GM12874 (cell line): ENCODE results near the gene SYDE2.

Experiments
- TF ChIP-seq, protein P1 (sequence below): IDR thresholded peaks from 2 replicates; pipeline ENCODE4 v1.5.1; 2011; ENCODE audit warnings: low read depth, mild to moderate bottlenecking, control low read depth, low read length, moderate library complexity; ENCODE audit not compliant: insufficient read depth

The SYDE2 gene, protein sequence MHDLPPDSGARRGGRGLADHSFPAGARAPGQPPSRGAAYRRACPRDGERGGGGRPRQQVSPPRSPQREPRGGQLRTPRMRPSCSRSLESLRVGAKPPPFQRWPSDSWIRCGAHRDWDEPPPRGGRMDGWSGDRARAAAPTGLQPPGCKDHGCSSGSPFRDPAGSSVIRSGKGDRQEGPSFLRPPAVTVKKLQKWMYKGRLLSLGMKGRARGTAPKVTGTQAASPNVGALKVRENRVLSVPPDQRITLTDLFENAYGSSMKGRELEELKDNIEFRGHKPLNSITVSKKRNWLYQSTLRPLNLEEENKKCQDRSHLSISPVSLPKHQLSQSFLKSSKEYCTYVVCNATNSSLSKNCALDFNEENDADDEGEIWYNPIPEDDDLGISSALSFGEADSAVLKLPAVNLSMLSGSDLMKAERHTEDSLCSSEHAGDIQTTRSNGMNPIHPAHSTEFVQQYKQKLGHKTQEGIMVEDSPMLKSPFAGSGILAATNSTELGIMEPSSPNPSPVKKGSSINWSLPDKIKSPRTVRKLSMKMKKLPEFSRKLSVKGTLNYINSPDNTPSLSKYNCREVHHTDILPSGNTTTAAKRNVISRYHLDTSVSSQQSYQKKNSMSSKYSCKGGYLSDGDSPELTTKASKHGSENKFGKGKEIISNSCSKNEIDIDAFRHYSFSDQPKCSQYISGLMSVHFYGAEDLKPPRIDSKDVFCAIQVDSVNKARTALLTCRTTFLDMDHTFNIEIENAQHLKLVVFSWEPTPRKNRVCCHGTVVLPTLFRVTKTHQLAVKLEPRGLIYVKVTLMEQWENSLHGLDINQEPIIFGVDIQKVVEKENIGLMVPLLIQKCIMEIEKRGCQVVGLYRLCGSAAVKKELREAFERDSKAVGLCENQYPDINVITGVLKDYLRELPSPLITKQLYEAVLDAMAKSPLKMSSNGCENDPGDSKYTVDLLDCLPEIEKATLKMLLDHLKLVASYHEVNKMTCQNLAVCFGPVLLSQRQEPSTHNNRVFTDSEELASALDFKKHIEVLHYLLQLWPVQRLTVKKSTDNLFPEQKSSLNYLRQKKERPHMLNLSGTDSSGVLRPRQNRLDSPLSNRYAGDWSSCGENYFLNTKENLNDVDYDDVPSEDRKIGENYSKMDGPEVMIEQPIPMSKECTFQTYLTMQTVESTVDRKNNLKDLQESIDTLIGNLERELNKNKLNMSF

DNA sequence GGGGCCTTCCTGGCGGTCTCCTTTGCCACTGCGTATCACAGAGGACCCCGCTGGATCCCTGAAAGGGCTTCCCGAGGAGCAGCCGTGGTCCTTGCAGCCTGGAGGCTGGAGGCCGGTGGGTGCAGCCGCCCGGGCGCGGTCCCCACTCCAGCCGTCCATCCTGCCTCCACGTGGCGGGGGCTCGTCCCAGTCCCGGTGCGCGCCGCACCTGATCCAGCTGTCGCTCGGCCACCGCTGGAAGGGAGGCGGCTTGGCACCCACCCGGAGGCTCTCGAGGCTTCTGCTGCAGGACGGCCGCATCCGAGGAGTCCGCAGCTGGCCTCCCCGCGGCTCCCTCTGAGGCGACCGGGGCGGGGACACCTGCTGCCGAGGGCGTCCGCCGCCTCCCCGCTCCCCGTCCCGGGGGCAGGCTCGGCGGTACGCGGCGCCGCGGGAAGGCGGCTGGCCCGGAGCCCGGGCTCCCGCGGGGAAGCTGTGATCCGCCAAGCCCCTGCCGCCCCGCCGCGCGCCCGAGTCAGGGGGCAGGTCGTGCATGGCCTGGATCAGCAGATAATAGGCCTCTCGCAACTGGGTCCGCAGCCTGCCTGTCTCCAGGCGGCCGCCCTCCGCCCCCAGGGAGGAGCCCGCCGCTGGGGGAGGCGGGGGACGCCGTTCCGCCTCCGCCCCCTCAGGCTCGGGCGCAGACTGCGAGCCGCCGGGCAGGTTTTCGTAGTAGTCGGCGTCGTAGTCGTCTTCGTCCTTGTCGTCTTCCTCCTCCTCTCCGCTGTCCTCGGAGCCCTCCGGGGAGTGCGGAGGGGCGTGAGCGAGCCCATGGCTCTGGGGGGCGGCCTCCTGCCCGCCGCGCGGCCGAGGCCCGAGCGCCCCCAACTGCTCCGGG, at the start of gene SYDE2:
Gene SYDE2, minus strand, starts transcription at position 554 of the 877 bp plus-strand sequence. Its CDS starts 20 bp downstream, at position 534.
- TF ChIP-seq, protein P1, sequence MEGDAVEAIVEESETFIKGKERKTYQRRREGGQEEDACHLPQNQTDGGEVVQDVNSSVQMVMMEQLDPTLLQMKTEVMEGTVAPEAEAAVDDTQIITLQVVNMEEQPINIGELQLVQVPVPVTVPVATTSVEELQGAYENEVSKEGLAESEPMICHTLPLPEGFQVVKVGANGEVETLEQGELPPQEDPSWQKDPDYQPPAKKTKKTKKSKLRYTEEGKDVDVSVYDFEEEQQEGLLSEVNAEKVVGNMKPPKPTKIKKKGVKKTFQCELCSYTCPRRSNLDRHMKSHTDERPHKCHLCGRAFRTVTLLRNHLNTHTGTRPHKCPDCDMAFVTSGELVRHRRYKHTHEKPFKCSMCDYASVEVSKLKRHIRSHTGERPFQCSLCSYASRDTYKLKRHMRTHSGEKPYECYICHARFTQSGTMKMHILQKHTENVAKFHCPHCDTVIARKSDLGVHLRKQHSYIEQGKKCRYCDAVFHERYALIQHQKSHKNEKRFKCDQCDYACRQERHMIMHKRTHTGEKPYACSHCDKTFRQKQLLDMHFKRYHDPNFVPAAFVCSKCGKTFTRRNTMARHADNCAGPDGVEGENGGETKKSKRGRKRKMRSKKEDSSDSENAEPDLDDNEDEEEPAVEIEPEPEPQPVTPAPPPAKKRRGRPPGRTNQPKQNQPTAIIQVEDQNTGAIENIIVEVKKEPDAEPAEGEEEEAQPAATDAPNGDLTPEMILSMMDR, result no peak

GRCh38 chr1:85245891-85246290, 45.1 kb upstream of the SYDE2 start:
- TF ChIP-seq, protein P1, result no peak

- TF ChIP-seq, protein P1, result no peak
Measured at GRCh38 chr1:85245456-85245855, 44.6 kb upstream of the SYDE2 start.

DNA sequence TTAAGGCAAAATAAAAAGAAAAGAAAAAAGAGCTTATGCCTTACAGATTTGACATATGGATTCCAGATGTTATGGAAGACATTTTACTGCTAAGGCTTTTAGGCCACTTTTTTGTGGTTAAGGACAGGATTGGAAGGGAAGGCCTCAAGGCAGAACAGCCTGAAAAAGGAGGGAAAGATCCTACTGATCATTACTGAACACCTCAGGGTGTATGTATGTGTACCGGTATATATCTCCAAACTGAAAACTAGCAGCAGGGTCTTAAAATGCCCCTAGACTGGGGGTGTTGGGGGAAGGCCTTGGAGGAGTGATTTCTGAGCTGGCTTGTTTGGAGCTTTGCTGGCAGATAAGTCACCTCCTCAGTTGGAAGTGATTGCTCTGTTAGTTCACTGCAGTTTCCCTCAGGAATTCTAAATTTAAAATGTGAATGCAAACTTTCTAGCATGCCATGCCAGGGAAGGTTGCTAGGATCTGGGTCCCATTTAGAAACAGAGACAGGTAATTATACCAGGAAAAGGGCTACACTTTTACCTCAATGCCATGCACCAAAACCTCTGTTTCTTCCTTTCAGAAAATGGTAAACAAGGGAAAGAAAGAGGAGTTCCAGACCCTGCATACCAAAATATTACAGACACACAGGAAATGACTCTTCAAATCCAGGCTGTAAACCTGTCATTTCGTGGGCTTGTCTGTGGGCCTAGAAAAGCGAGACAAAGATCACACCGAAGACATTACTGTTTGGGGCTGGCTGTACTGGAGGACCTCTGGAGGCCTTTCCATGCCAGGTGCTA, 43.6 kb upstream of the SYDE2 start:
- TF ChIP-seq, protein P1, result no peak

DNA sequence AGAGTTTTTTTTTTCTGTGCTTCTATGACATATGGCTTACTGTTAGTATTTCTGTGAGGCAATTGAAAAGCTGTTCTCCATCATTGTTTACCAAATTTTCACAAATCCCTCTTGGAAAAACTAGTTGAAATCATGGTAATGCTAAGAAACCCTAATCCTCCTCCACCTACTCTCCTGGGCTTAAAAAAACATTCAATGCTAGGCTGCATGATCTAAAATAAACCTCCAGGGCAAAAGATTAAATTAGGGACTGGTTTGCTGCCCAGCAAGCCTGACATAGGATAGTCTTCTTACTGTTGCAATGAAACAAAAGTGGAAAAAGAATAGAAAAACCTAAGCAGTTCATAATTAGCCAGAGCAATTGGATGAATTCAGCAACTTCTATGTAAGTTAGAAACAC, 42.6 kb upstream of the SYDE2 start:
- TF ChIP-seq, protein P1, result no peak

- TF ChIP-seq, protein P1, result no peak
Measured at GRCh38 chr1:85240643-85241042, 39.8 kb upstream of the SYDE2 start.
